Measurements from ENCODE around the gene VAMP2. TPM values are rescaled to one million over a fixed set of nuclear protein-coding genes. Genes with fewer than 3 reads are reported as not detected.
A peak's percentile ranks its signal among the peaks of the same experiment; 100 is the strongest.

VAMP2 gene
- total and polyA plus RNA-seq, 2 of the 4 experiments (the other 2 are of a cell fraction), result 2.3 to 33.3 TPM

DNA sequence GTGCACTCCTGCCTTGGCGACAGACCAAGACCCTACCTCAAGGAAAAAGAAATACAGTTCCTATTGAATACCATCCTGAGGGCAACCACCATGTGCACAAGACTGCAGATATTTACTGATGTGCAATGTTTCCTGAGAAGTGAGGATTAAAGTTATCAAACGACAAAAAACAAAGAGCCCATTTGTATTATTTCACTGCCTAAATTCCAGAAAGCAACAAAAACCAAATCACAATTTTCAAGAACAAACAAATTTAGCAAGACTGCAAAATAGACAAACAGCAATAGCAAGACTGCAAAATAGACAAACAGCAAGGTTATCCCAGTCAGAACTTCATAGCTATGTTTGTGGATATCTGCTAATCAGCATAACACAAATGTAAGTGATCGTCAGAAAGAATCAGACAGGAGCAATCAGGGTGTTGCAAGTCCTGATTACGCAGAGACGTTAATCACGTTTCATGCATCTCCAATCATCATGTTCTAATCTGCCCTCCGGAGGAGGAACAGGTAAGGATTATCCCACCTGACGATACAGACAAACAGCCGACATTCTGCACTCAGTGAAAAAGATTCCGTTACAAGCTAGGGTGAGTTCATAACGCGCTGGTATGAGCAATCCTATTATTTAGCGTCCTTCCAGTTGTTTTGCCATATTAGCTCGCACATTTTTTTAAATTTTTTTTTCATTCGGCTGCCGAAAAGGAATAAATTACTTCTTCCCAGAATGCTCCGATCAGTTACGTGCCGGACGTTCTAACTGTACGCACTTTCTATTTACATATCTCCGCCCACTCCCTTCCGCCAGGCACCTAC lies 10.5 kb upstream of the VAMP2 start:
- Histone ChIP-seq H3K79me1 (ENCODE audit: low read depth in 1 of 2, low read length in 2 of 2) (peaks cover 9 to 30% of the 10 kb centered on the region in 2 experiments; a peak in 3 of 4 replicates), H3K56ac (ENCODE audit: extremely low read depth, insufficient read depth, low read length) (peak overlapping the region; percentile 99), H3K23ac (ENCODE audit: low read depth, low read length) (peak overlapping the region; percentile 80; the same call in 1 of the 2 replicates), H2AK9ac (replicated peaks; ENCODE audit: low read depth, low read length, poor library complexity) (no peak overlapping the region), H3K4me1 (ENCODE audit: control insufficient read depth, insufficient read depth, low read length) (peaks cover 12% of the 10 kb centered on the region), H3K27ac (ENCODE audit: insufficient read depth, low read length) (peak overlapping the region; percentile 85), H4K20me1 (ENCODE audit: insufficient read depth, low read length) (peaks cover 8% of the 10 kb centered on the region; the same call in 1 of the 2 replicates), H3K18ac (ENCODE audit: low read depth, low read length) (peak overlapping the region; percentile 59; the same call in 1 of the 2 replicates), H3K4me2 (ENCODE audit: low read depth, low read length) (peak overlapping the region; percentile 95), H2BK15ac (ENCODE audit: low read depth, low read length) (no peak overlapping the region), H3K4ac (ENCODE audit: low read depth, low read length) (peak overlapping the region; percentile 81; the same call in 1 of the 2 replicates), H2BK5ac (ENCODE audit: low read depth, low read length, poor library complexity, severe bottlenecking) (peak overlapping the region; percentile 99), H3K9me3 (ENCODE audit: control insufficient read depth, insufficient read depth, low read length) (no peaks in the 10 kb centered on the region), H2BK120ac (ENCODE audit: low read depth, low read length) (peak overlapping the region; percentile 97), H2AK5ac (ENCODE audit: low read depth, low read length) (no peak overlapping the region; the same call in 1 of the 2 replicates), H3K36me3 (ENCODE audit: control insufficient read depth, insufficient read depth, low read length) (no peaks in the 10 kb centered on the region), H3K4me3 (ENCODE audit: insufficient read depth, low read depth, low read length) (peak overlapping the region; percentile 51), H3K9me1 (ENCODE audit: insufficient read depth, low read length) (peaks cover 21% of the 10 kb centered on the region), H4K91ac (ENCODE audit: insufficient read depth, low read depth, low read length) (peak overlapping the region; percentile 84), H4K8ac (ENCODE audit: low read depth in 2 of 2, low read length in 2 of 2) (peak overlapping the region in 1 of 2 experiments; percentile 96), H3K27me3 (ENCODE audit: control insufficient read depth, insufficient read depth, low read length) (no peaks in the 10 kb centered on the region), H3K9ac (ENCODE audit: low read depth, low read length) (peak overlapping the region; percentile 88), H4K5ac (ENCODE audit: low read depth, low read length) (peak overlapping the region; percentile 32; the same call in 1 of the 2 replicates), H2BK20ac (ENCODE audit: low read depth, low read length) (peak overlapping the region; percentile 94), H2AFZ (replicated peaks; ENCODE audit: low read length, poor library complexity) (peak overlapping the region; percentile 33), H3K14ac (replicated peaks; ENCODE audit: low read depth, low read length) (peak overlapping the region; percentile 92)
- ATAC-seq (ENCODE audit: low read depth) (peak; percentile 84), DNase-seq (peak; percentile 99)
- 0% methylated on average over 6 of the region's 23 CpGs; no CpG with 5 or more reads in 1 of the 2 experiments for WGBS, 2 experiments (ENCODE audit: extremely low coverage in 2 of 2, insufficient read length in 1 of 2)
- intact Hi-C loops (cut with micrococcal nuclease) (loop anchor here (1.0 kb wide), 1 partner anchor 35 kb away; no protein-coding TSS in a partner anchor), in situ Hi-C loops (cut with MboI; ENCODE audit: low sequenced_read_pairs) (loop anchor here (25.0 kb wide), 1 partner anchor 936 kb away; the partner anchor contains the start of genes DVL2, GABARAP and PHF23), dilution Hi-C loops (cut with HindIII; ENCODE audit: low sequenced_read_pairs, unreplicated experiment) (no loop called here)
- ChIA-PET CTCF (interaction anchor here (0.7 kb wide), 1 partner anchor 21 kb away, joined by 3 read pairs; no protein-coding TSS in a partner anchor), POLR2A (ENCODE audit: unreplicated experiment) (interaction anchor here (0.5 to 1.2 kb wide), 12 partner anchors 10 to 289 kb away, joined by 3 to 8 read pairs (median 4); no protein-coding TSS in a partner anchor)
- BruUV-seq (replicated peaks), result TSS peak; percentile 99
- TF ChIP-seq SMC3 (IDR thresholded peaks at IDR 0.05; ENCODE audit: low read depth, low read length) (no peak), MXI1 (IDR thresholded peaks at IDR 0.05; ENCODE audit: borderline replicate concordance, low read depth, low read length) (no peak), CEBPB (IDR thresholded peaks at IDR 0.05; ENCODE audit: low read depth, low read length) (peak; percentile 91), MAFK (IDR thresholded peaks at IDR 0.05; ENCODE audit: low read depth, low read length) (peak; percentile 88), POLR2A (IDR thresholded peaks at IDR 0.05; ENCODE audit: low read depth, low read length) (peak; percentile 100), BHLHE40 (IDR thresholded peaks at IDR 0.05; ENCODE audit: low read depth, low read length) (peak; percentile 94), MAZ (IDR thresholded peaks at IDR 0.05; ENCODE audit: borderline replicate concordance, low read depth, low read length) (peak; percentile 55; the same call in 1 of the 2 replicates)
- TF ChIP-seq, protein P1, sequence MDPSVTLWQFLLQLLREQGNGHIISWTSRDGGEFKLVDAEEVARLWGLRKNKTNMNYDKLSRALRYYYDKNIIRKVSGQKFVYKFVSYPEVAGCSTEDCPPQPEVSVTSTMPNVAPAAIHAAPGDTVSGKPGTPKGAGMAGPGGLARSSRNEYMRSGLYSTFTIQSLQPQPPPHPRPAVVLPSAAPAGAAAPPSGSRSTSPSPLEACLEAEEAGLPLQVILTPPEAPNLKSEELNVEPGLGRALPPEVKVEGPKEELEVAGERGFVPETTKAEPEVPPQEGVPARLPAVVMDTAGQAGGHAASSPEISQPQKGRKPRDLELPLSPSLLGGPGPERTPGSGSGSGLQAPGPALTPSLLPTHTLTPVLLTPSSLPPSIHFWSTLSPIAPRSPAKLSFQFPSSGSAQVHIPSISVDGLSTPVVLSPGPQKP (IDR thresholded peaks at IDR 0.05; ENCODE audit: borderline replicate concordance, low read depth, low read length), result no peak
- TF ChIP-seq, protein P2, sequence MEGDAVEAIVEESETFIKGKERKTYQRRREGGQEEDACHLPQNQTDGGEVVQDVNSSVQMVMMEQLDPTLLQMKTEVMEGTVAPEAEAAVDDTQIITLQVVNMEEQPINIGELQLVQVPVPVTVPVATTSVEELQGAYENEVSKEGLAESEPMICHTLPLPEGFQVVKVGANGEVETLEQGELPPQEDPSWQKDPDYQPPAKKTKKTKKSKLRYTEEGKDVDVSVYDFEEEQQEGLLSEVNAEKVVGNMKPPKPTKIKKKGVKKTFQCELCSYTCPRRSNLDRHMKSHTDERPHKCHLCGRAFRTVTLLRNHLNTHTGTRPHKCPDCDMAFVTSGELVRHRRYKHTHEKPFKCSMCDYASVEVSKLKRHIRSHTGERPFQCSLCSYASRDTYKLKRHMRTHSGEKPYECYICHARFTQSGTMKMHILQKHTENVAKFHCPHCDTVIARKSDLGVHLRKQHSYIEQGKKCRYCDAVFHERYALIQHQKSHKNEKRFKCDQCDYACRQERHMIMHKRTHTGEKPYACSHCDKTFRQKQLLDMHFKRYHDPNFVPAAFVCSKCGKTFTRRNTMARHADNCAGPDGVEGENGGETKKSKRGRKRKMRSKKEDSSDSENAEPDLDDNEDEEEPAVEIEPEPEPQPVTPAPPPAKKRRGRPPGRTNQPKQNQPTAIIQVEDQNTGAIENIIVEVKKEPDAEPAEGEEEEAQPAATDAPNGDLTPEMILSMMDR (conservative IDR thresholded peaks at IDR 0.05; ENCODE audit: low read depth, low read length), result no peak
